ENCODE data around the gene ARHGEF26.

The ARHGEF26 gene

DNA sequence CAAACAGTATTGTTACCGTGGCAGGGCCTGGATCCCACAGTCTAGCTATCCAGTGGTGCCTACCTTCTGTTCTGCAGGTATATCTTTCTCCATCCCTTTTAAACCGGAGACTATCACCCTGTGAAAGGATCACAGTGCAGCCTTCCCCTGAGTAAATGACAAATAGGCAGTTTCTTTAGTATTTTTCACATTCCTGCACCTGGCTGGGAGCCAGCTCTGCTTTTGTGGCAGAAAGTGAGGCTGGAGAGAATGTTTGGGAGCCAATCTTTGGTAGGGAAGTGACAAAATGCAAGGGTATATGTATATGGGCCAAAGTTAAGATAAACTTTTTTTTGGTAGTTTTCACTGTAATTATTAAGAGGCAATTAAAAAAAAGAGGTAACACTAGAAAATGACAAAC lies 54.8 kb downstream of the ARHGEF26 start:
- H3K27ac ChIP-seq: no peak overlapping the region

GRCh38 chr3:154177406-154177805 lies 56.2 kb downstream of the ARHGEF26 start:
- no peak overlapping the region for H3K27ac ChIP-seq
- TF ChIP-seq, protein P1, sequence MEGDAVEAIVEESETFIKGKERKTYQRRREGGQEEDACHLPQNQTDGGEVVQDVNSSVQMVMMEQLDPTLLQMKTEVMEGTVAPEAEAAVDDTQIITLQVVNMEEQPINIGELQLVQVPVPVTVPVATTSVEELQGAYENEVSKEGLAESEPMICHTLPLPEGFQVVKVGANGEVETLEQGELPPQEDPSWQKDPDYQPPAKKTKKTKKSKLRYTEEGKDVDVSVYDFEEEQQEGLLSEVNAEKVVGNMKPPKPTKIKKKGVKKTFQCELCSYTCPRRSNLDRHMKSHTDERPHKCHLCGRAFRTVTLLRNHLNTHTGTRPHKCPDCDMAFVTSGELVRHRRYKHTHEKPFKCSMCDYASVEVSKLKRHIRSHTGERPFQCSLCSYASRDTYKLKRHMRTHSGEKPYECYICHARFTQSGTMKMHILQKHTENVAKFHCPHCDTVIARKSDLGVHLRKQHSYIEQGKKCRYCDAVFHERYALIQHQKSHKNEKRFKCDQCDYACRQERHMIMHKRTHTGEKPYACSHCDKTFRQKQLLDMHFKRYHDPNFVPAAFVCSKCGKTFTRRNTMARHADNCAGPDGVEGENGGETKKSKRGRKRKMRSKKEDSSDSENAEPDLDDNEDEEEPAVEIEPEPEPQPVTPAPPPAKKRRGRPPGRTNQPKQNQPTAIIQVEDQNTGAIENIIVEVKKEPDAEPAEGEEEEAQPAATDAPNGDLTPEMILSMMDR (IDR thresholded peaks at IDR 0.05): no peak
- TF ChIP-seq ZFX (IDR thresholded peaks at IDR 0.05; ENCODE audit: borderline replicate concordance): no peak

More for the DNA sequence above, 54.8 kb downstream of the ARHGEF26 start:
- no peak for TF ChIP-seq ZFX (IDR thresholded peaks at IDR 0.05; ENCODE audit: borderline replicate concordance)
- TF ChIP-seq, protein P1 (IDR thresholded peaks at IDR 0.05): no peak

DNA sequence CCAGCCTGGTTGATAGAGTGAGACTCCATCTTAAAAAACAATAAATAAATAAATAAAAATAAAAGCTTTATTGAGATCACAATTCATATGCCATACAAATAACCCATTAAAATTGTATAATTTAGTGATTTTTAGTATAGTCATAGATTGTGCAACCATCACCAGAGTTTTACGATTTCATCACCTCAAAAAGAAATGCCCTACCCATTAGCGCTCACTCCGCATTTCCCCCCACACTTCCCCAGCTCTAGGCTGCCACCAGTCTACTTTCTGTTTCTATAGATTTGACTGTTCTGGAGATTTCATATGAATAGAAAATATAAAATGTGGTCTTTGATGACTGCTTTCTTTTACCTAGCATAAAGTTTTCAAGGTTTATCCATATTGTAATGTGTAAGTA lies 57.0 kb downstream of the ARHGEF26 start:
- H3K27ac ChIP-seq: no peak overlapping the region
- no peak for TF ChIP-seq ZFX (IDR thresholded peaks at IDR 0.05; ENCODE audit: borderline replicate concordance)
- TF ChIP-seq, protein P1 (IDR thresholded peaks at IDR 0.05): no peak

DNA sequence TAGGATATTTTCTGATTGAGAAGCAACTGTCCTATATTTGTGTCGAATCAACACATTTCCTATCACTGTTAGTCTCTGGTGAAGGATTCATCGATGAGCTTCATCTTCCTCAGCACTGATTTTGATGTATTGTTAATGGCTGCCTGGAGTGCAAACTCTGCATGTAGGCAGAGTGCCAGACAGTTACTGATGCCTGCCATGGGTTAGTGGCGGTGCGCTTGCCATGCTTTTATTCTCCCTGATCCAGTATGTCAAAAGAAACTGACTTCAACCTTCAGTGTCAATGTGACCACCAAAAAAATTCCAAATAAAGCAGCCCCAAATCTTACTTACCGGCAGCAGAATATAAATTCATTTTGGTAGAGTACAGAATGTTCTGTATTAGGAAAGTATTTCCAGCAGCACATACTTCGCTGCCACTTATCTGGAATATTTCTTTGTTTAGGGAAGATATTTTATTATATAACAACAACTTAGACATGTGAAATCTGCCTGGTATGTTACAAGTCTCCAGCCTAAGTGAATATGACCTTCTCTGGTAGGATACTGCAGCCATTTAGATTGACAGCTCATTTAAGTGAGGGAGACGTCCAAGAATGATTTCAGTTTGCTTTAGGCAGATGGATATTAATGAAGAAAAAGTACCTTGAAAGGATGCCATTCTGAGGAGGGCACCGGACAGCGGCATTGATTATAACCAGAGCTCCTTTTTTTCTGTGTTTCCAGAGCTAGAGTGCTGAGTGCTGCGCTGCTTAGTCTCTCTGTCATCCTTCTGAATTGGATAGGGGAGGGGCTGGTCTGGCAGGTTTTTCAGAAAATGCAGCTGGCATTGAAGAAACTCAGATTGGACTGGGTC lies 59.9 kb downstream of the ARHGEF26 start:
- H3K27ac ChIP-seq: no peak overlapping the region
- TF ChIP-seq, protein P1 (IDR thresholded peaks at IDR 0.05): no peak
- no peak for TF ChIP-seq ZFX (IDR thresholded peaks at IDR 0.05; ENCODE audit: borderline replicate concordance)

GRCh38 chr3:154182322-154182922 lies 61.2 kb downstream of the ARHGEF26 start:
- TF ChIP-seq ZFX (IDR thresholded peaks at IDR 0.05; ENCODE audit: borderline replicate concordance): no peak
- TF ChIP-seq, protein P1 (IDR thresholded peaks at IDR 0.05): no peak
- H3K27ac ChIP-seq: no peak overlapping the region

DNA sequence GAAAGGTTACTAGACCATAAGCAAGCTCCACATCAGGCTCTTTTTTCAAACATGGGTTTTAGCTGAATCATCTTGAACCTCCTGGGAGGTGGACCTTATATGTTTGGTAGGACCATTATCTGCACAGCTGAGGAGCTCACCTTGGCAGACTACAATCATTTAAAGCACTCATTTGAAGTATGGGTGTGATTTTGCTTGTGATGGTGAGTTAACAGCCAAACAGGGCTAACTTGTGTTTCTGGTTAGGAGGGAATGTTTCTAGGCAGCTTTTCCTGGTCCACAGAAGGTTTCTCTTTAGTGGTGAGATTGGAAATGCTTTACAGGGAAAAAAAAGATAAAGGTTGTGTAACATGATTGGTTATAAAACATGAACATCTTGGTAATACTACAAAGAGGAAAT lies 61.8 kb downstream of the ARHGEF26 start:
- TF ChIP-seq, protein P1 (IDR thresholded peaks at IDR 0.05): no peak
- TF ChIP-seq ZFX (IDR thresholded peaks at IDR 0.05; ENCODE audit: borderline replicate concordance): no peak
- H3K27ac ChIP-seq: no peak overlapping the region

GRCh38 chr3:154184582-154184981 lies 63.4 kb downstream of the ARHGEF26 start:
- TF ChIP-seq, protein P1 (IDR thresholded peaks at IDR 0.05): no peak
- no peak for TF ChIP-seq ZFX (IDR thresholded peaks at IDR 0.05; ENCODE audit: borderline replicate concordance)
- H3K27ac ChIP-seq: no peak overlapping the region
